ENCODE measurements around the gene ZNF197.

DNA sequence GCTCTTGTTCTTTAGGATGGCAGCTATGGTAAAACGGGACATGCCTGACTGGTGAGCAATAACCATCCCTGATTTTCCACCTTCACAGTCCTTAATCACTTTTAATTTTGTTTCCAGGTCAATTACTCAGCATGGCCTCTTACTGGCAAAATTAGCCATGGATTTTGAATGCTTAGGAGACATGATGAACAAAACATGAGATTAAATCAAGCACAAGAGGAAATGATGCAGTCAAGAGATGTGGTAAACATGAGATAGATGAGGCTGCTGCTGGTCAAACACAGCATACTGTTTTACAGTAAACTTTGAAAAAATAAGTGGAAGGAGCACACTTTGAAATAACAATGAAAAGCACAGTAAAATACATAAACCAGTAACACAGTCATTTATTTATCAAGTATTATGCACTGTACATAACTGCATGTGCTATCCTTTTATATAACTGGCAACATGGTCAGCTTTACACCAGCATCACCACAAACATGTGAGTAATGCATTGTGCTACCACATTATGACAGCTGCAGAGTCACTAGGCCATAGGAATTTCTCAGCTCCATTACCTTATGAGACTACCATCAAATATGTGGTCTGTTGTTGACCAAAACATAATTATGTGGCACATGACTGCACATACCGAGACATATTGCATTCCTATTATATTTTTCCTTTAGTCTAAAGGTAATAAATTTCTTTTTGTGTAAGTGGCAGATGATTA, 57.5 kb downstream of the ZNF197 start:
- TF ChIP-seq, protein P1, sequence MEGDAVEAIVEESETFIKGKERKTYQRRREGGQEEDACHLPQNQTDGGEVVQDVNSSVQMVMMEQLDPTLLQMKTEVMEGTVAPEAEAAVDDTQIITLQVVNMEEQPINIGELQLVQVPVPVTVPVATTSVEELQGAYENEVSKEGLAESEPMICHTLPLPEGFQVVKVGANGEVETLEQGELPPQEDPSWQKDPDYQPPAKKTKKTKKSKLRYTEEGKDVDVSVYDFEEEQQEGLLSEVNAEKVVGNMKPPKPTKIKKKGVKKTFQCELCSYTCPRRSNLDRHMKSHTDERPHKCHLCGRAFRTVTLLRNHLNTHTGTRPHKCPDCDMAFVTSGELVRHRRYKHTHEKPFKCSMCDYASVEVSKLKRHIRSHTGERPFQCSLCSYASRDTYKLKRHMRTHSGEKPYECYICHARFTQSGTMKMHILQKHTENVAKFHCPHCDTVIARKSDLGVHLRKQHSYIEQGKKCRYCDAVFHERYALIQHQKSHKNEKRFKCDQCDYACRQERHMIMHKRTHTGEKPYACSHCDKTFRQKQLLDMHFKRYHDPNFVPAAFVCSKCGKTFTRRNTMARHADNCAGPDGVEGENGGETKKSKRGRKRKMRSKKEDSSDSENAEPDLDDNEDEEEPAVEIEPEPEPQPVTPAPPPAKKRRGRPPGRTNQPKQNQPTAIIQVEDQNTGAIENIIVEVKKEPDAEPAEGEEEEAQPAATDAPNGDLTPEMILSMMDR (IDR thresholded peaks at IDR 0.05; ENCODE audit: insufficient read depth, low read length): no peak
- TF ChIP-seq, protein P2, sequence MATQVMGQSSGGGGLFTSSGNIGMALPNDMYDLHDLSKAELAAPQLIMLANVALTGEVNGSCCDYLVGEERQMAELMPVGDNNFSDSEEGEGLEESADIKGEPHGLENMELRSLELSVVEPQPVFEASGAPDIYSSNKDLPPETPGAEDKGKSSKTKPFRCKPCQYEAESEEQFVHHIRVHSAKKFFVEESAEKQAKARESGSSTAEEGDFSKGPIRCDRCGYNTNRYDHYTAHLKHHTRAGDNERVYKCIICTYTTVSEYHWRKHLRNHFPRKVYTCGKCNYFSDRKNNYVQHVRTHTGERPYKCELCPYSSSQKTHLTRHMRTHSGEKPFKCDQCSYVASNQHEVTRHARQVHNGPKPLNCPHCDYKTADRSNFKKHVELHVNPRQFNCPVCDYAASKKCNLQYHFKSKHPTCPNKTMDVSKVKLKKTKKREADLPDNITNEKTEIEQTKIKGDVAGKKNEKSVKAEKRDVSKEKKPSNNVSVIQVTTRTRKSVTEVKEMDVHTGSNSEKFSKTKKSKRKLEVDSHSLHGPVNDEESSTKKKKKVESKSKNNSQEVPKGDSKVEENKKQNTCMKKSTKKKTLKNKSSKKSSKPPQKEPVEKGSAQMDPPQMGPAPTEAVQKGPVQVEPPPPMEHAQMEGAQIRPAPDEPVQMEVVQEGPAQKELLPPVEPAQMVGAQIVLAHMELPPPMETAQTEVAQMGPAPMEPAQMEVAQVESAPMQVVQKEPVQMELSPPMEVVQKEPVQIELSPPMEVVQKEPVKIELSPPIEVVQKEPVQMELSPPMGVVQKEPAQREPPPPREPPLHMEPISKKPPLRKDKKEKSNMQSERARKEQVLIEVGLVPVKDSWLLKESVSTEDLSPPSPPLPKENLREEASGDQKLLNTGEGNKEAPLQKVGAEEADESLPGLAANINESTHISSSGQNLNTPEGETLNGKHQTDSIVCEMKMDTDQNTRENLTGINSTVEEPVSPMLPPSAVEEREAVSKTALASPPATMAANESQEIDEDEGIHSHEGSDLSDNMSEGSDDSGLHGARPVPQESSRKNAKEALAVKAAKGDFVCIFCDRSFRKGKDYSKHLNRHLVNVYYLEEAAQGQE (IDR thresholded peaks at IDR 0.05; ENCODE audit: insufficient replicate concordance, low read depth): no peak
